ENCODE data around the gene AKNA.

- TF ChIP-seq CTCF (IDR thresholded peaks at IDR 0.05) (no peak), JUND (IDR thresholded peaks at IDR 0.05) (no peak), EZH2phosphoT487 (IDR thresholded peaks at IDR 0.05; ENCODE audit: borderline replicate concordance, low read depth) (no peak), RAD21 (IDR thresholded peaks at IDR 0.05; ENCODE audit: low read length) (no peak), NFIC (IDR thresholded peaks at IDR 0.05; ENCODE audit: borderline replicate concordance) (no peak), REST (IDR thresholded peaks at IDR 0.05; ENCODE audit: low read depth, low read length) (no peak), MEF2A (IDR thresholded peaks at IDR 0.05; ENCODE audit: borderline replicate concordance, low read depth) (no peak)
Observed at GRCh38 chr9:114403153-114403756, 15.5 kb upstream of the AKNA start.
